ENCODE data around the gene CLN5. TPM values are rescaled to one million over a fixed set of nuclear protein-coding genes. Genes with fewer than 3 reads are reported as not detected.
A peak's percentile ranks its signal among the peaks of the same experiment; 100 is the strongest.

Gene CLN5
- total RNA-seq, 2 experiments from 2014 or later: 10.0 to 10.2 TPM

- H3K4me3 Mint-ChIP-seq: peak overlapping the region; percentile 94
- no peaks in the 10 kb centered on the region for H3K27me3 Mint-ChIP-seq (ENCODE audit: low read depth)
- peaks cover 57% of the 10 kb centered on the region for H3K4me1 Mint-ChIP-seq (ENCODE audit: low read depth)
- no peaks in the 10 kb centered on the region for H3K9me3 Mint-ChIP-seq (ENCODE audit: insufficient read depth)
- ChIA-PET POLR2A (interaction anchor here (0.6 to 3.5 kb wide), 16 partner anchors 9 to 671 kb away, joined by 3 to 80 read pairs (median 6); partner anchors contain the start of genes CLN5, KCTD12, MYCBP2 and SLAIN1), CTCF (interaction anchor here (0.8 to 2.5 kb wide), 5 partner anchors 9 to 452 kb away, joined by 3 to 23 read pairs (median 3); partner anchors contain the start of gene CLN5)
- DNase-seq: peak; percentile 85
- peak; percentile 77 for ATAC-seq
- peaks cover 28% of the 10 kb centered on the region for H3K36me3 Mint-ChIP-seq (ENCODE audit: low read depth)
- peak overlapping the region; percentile 96 for H3K27ac Mint-ChIP-seq
Observed at GRCh38 chr13:77026255-77026860, 34.5 kb downstream of the CLN5 start.

- DNase-seq (peak; percentile 86), ATAC-seq (peak; percentile 80)
- Mint-ChIP-seq H3K9me3 (ENCODE audit: insufficient read depth) (no peaks in the 10 kb centered on the region), H3K27me3 (ENCODE audit: low read depth) (no peaks in the 10 kb centered on the region), H3K4me1 (ENCODE audit: low read depth) (peaks cover 53% of the 10 kb centered on the region), H3K36me3 (ENCODE audit: low read depth) (peaks cover 23% of the 10 kb centered on the region), H3K27ac (peak within 1 kb of the TSS; percentile 98), H3K4me3 (peak within 1 kb of the TSS; percentile 94)
- POLR2A ChIA-PET: interaction anchor here (0.5 to 3.5 kb wide), 17 partner anchors 10 to 451 kb away, joined by 3 to 80 read pairs (median 4); partner anchors contain the start of genes CLN5 and MYCBP2
- CTCF ChIA-PET: interaction anchor here (0.7 to 2.5 kb wide), 6 partner anchors 10 to 451 kb away, joined by 3 to 23 read pairs (median 6); partner anchors contain the start of gene CLN5
Observed at GRCh38 chr13:77026861-77027621, 35.2 kb downstream of the CLN5 start, which contains the start of gene FBXL3. TSS of gene FBXL3 (minus strand) at chr13:77027159. CDS start at chr13:77021860, 5,299 bp downstream.

- DNase-seq (no peak), ATAC-seq (no peak)
- ChIA-PET POLR2A (interaction anchor here (1.0 to 3.1 kb wide), 3 partner anchors 14 to 297 kb away, joined by 3 to 14 read pairs (median 6); no protein-coding TSS in a partner anchor), CTCF (interaction anchor here (0.7 to 1.1 kb wide), 2 partner anchors 302 to 450 kb away, joined by 5 to 6 read pairs; no protein-coding TSS in a partner anchor)
- peaks cover 42% of the 10 kb centered on the region for H3K4me1 Mint-ChIP-seq (ENCODE audit: low read depth)
- H3K27ac Mint-ChIP-seq: peak overlapping the region; percentile 60
- H3K36me3 Mint-ChIP-seq (ENCODE audit: low read depth): peaks cover 15% of the 10 kb centered on the region
- peak overlapping the region; percentile 90 for H3K4me3 Mint-ChIP-seq
- H3K9me3 Mint-ChIP-seq (ENCODE audit: insufficient read depth): no peaks in the 10 kb centered on the region
- no peaks in the 10 kb centered on the region for H3K27me3 Mint-ChIP-seq (ENCODE audit: low read depth)
Observed at GRCh38 chr13:77028202-77028601, 36.3 kb downstream of the CLN5 start.

GRCh38 chr13:77029436-77029835 lies 37.6 kb downstream of the CLN5 start:
- ATAC-seq: no peak
- Mint-ChIP-seq H3K4me1 (ENCODE audit: low read depth) (peaks cover 31% of the 10 kb centered on the region), H3K4me3 (no peak overlapping the region), H3K9me3 (ENCODE audit: insufficient read depth) (no peaks in the 10 kb centered on the region), H3K27me3 (ENCODE audit: low read depth) (no peaks in the 10 kb centered on the region), H3K36me3 (ENCODE audit: low read depth) (peaks cover 8% of the 10 kb centered on the region), H3K27ac (no peak overlapping the region)
- CTCF ChIA-PET: no interaction called here
- POLR2A ChIA-PET: no interaction called here
- no peak for DNase-seq

GRCh38 chr13:77031656-77032243 lies 39.9 kb downstream of the CLN5 start:
- DNase-seq (no peak), ATAC-seq (no peak)
- ChIA-PET CTCF (interaction anchor here (1.1 kb wide), 1 partner anchor 12 kb away, joined by 3 read pairs; no protein-coding TSS in a partner anchor), POLR2A (no interaction called here)
- Mint-ChIP-seq H3K4me1 (ENCODE audit: low read depth) (peaks cover 18% of the 10 kb centered on the region), H3K36me3 (ENCODE audit: low read depth) (no peaks in the 10 kb centered on the region), H3K27me3 (ENCODE audit: low read depth) (no peaks in the 10 kb centered on the region), H3K9me3 (ENCODE audit: insufficient read depth) (no peaks in the 10 kb centered on the region), H3K27ac (no peak overlapping the region), H3K4me3 (no peak overlapping the region)

- Mint-ChIP-seq H3K27me3 (ENCODE audit: low read depth) (no peaks in the 10 kb centered on the region), H3K27ac (no peak overlapping the region), H3K36me3 (ENCODE audit: low read depth) (no peaks in the 10 kb centered on the region), H3K4me3 (no peak overlapping the region), H3K9me3 (ENCODE audit: insufficient read depth) (no peaks in the 10 kb centered on the region), H3K4me1 (ENCODE audit: low read depth) (peaks cover 5% of the 10 kb centered on the region)
- DNase-seq (no peak), ATAC-seq (no peak)
- POLR2A ChIA-PET: no interaction called here
- CTCF ChIA-PET: no interaction called here
Observed at GRCh38 chr13:77033717-77034302, 41.9 kb downstream of the CLN5 start.

- no peaks in the 10 kb centered on the region for H3K27me3 Mint-ChIP-seq (ENCODE audit: low read depth)
- POLR2A ChIA-PET: no interaction called here
- ATAC-seq: no peak
- H3K4me1 Mint-ChIP-seq (ENCODE audit: low read depth): peaks cover 5% of the 10 kb centered on the region
- CTCF ChIA-PET: interaction anchor here (1.2 kb wide), 1 partner anchor 34 kb away, joined by 3 read pairs; no protein-coding TSS in a partner anchor
- no peak overlapping the region for H3K27ac Mint-ChIP-seq
- H3K9me3 Mint-ChIP-seq (ENCODE audit: insufficient read depth): no peaks in the 10 kb centered on the region
- no peak for DNase-seq
- H3K4me3 Mint-ChIP-seq: no peak overlapping the region
- no peaks in the 10 kb centered on the region for H3K36me3 Mint-ChIP-seq (ENCODE audit: low read depth)
Observed at GRCh38 chr13:77034881-77035280, 43.0 kb downstream of the CLN5 start.

GRCh38 chr13:77036279-77036678 lies 44.4 kb downstream of the CLN5 start:
- ChIA-PET CTCF (interaction anchor here (1.2 kb wide), 1 partner anchor 13 kb away, joined by 4 read pairs; no protein-coding TSS in a partner anchor), POLR2A (no interaction called here)
- H3K9me3 Mint-ChIP-seq (ENCODE audit: insufficient read depth): no peaks in the 10 kb centered on the region
- no peaks in the 10 kb centered on the region for H3K27me3 Mint-ChIP-seq (ENCODE audit: low read depth)
- H3K4me1 Mint-ChIP-seq (ENCODE audit: low read depth): peaks cover 4% of the 10 kb centered on the region
- ATAC-seq (no peak), DNase-seq (no peak)
- H3K36me3 Mint-ChIP-seq (ENCODE audit: low read depth): no peaks in the 10 kb centered on the region
- no peak overlapping the region for H3K4me3 Mint-ChIP-seq
- no peak overlapping the region for H3K27ac Mint-ChIP-seq

- H3K27me3 Mint-ChIP-seq (ENCODE audit: low read depth): no peaks in the 10 kb centered on the region
Observed at GRCh38 chr13:77038907-77039480, 47.1 kb downstream of the CLN5 start.

GRCh38 chr13:77040076-77040475 lies 48.2 kb downstream of the CLN5 start:
- ATAC-seq (no peak), DNase-seq (no peak)
- H3K9me3 Mint-ChIP-seq (ENCODE audit: insufficient read depth): no peaks in the 10 kb centered on the region
- H3K4me1 Mint-ChIP-seq (ENCODE audit: low read depth): no peaks in the 10 kb centered on the region
- H3K27me3 Mint-ChIP-seq (ENCODE audit: low read depth): no peaks in the 10 kb centered on the region
- no peak overlapping the region for H3K27ac Mint-ChIP-seq
- ChIA-PET CTCF (no interaction called here), POLR2A (no interaction called here)
- H3K4me3 Mint-ChIP-seq: no peak overlapping the region
- peaks cover 4% of the 10 kb centered on the region for H3K36me3 Mint-ChIP-seq (ENCODE audit: low read depth)

More at GRCh38 chr13:77038907-77039480, 47.1 kb downstream of the CLN5 start:
- no peak overlapping the region for H3K4me3 Mint-ChIP-seq
- ChIA-PET CTCF (no interaction called here), POLR2A (interaction anchor here (0.6 kb wide), 1 partner anchor 268 kb away, joined by 3 read pairs; no protein-coding TSS in a partner anchor)
- ATAC-seq: no peak
- no peaks in the 10 kb centered on the region for H3K9me3 Mint-ChIP-seq (ENCODE audit: insufficient read depth)
- DNase-seq: no peak
- H3K27ac Mint-ChIP-seq: no peak overlapping the region
- no peaks in the 10 kb centered on the region for H3K4me1 Mint-ChIP-seq (ENCODE audit: low read depth)
- H3K36me3 Mint-ChIP-seq (ENCODE audit: low read depth): peaks cover 2% of the 10 kb centered on the region

- DNase-seq (no peak), ATAC-seq (no peak)
- no peak overlapping the region for H3K4me3 Mint-ChIP-seq
- H3K4me1 Mint-ChIP-seq (ENCODE audit: low read depth): no peaks in the 10 kb centered on the region
- POLR2A ChIA-PET: no interaction called here
- no peak overlapping the region for H3K27ac Mint-ChIP-seq
- H3K27me3 Mint-ChIP-seq (ENCODE audit: low read depth): no peaks in the 10 kb centered on the region
- H3K9me3 Mint-ChIP-seq (ENCODE audit: insufficient read depth): no peaks in the 10 kb centered on the region
- H3K36me3 Mint-ChIP-seq (ENCODE audit: low read depth): peaks cover 6% of the 10 kb centered on the region
- CTCF ChIA-PET: no interaction called here
Observed at GRCh38 chr13:77040835-77041234, 49.0 kb downstream of the CLN5 start.

Data from activated CD8-positive, alpha-beta T cell treated with anti-CD3 and anti-CD28 coated beads, Interleukin-2, amount 10 ng/mL, durations not matched to agents 7 days and 5 days (primary cell).